CD4-positive, alpha-beta T cell (primary cell): ENCODE measurements around the gene DNER. TPM values are rescaled to one million over a fixed set of nuclear protein-coding genes. Genes with fewer than 3 reads are reported as not detected.

Source experiments
- ATAC-seq: fragments of 200-7000 bp; cut with Tn5 transposase; one replicate; pipeline ENCODE4 v1.10.0; 2022; ENCODE audit warnings: mild to moderate bottlenecking; ENCODE audit not compliant: poor library complexity
- CTCF ChIA-PET: fragments of 350-600 bp; sonication (Branson Sonifier 250); formaldehyde crosslinking; loops from one replicate; lab custom pipeline; 2021; ENCODE audit warnings: antibody characterized with exemption, inconsistent platforms; lab: Charles Lee
- POLR2A ChIA-PET: fragments of 350-600 bp; sonication (Branson Sonifier 250); formaldehyde crosslinking; loops from one replicate; lab custom pipeline; 2021; ENCODE audit warnings: antibody characterized with exemption, inconsistent platforms; lab: Charles Lee
- DNase-seq, 14 experiments: peaks; one replicate each; pipeline ENCODE4 v3.0.0-alpha.2; 2013 to 2020; ENCODE audit warnings: mixed read lengths in 2 of 14
- H3K27ac ChIP-seq, 2 donors: one replicate each; pipeline versions ENCODE4 v1.5.1 to v1.7.0; 2013; ENCODE audit warnings: low read length in 2 of 2, low read depth in 1 of 2, mild to moderate bottlenecking in 1 of 2
- H3K27me3 ChIP-seq, 2 experiments: 1 replicate in 1 of 2; 2 replicates in 1 of 2; pipeline versions ENCODE4 v1.6.1 to v1.7.0; 2013; ENCODE audit warnings: low read length in 2 of 2, control low read depth in 1 of 2, mild to moderate bottlenecking in 1 of 2, moderate library complexity in 1 of 2; ENCODE audit not compliant: insufficient read depth in 2 of 2, control insufficient read depth in 1 of 2
- H3K36me3 ChIP-seq: one replicate; pipeline ENCODE4 v1.6.1; 2013; ENCODE audit warnings: low read length, control low read depth; ENCODE audit not compliant: insufficient read depth
- H3K4me1 ChIP-seq: one replicate; pipeline ENCODE4 v1.6.1; 2013; ENCODE audit warnings: low read length, control low read depth; ENCODE audit not compliant: insufficient read depth
- H3K4me3 ChIP-seq: one replicate; pipeline ENCODE4 v1.5.1; 2013; ENCODE audit warnings: mild to moderate bottlenecking, low read length, moderate library complexity
- H3K9me3 ChIP-seq, 2 experiments: 1 replicate in 1 of 2; 2 replicates in 1 of 2; pipeline versions ENCODE4 v1.6.1 to v1.7.0; 2013; ENCODE audit warnings: low read length in 2 of 2, mild to moderate bottlenecking in 2 of 2, control low read depth in 1 of 2, moderate library complexity in 1 of 2; ENCODE audit not compliant: control insufficient read depth in 1 of 2, insufficient read depth in 1 of 2
- H3K27ac Mint-ChIP-seq: one replicate; pipeline ENCODE4 v1.8.0; 2020; ENCODE audit warnings: mixed read lengths
- H3K27me3 Mint-ChIP-seq: one replicate; pipeline ENCODE4 v1.8.0; 2021; ENCODE audit warnings: mixed read lengths
- H3K36me3 Mint-ChIP-seq: one replicate; pipeline ENCODE4 v1.8.0; 2021; ENCODE audit warnings: low read depth, mixed read lengths
- H3K4me1 Mint-ChIP-seq: one replicate; pipeline ENCODE4 v1.8.0; 2021; ENCODE audit warnings: low read depth, mixed read lengths
- H3K4me3 Mint-ChIP-seq: one replicate; pipeline ENCODE4 v1.8.0; 2020; ENCODE audit warnings: mild to moderate bottlenecking, mixed read lengths
- H3K9me3 Mint-ChIP-seq: one replicate; pipeline ENCODE4 v1.8.0; 2020; ENCODE audit warnings: mixed read lengths
- CTCF ChIP-seq: fragments of 200-600 bp; IDR thresholded peaks from one replicate; pipeline ENCODE4 v1.8.0; 2022; ENCODE audit warnings: antibody characterized with exemption, mild to moderate bottlenecking
- intact Hi-C, 2 experiments: fragments of 100-400 bp; cut with DNase I in 1 of 2; cut with micrococcal nuclease in 1 of 2; formaldehyde crosslinking; loops; one replicate each; pipeline versions ENCODE4 v1.15.1 to v1.9.0; 2023 to 2025; cut with DNase I, micrococcal nuclease
- total RNA-seq, 174 experiments: library from RNA in 2 of 174; stranded (reverse) in 2 of 174; gene quantifications; one replicate each; pipeline ENCODE4 v1.2.3 and lab custom pipeline; 2021 to 2026

The DNER gene
- total RNA-seq, 2 experiments from 2014 or later: not detected

- Mint-ChIP-seq H3K27ac (no peak overlapping the region), H3K4me1 (no peaks in the 10 kb centered on the region), H3K9me3 (no peaks in the 10 kb centered on the region), H3K27me3 (peaks cover 3% of the 10 kb centered on the region), H3K4me3 (no peak overlapping the region), H3K36me3 (no peaks in the 10 kb centered on the region)
- Histone ChIP-seq H3K36me3 (no peaks in the 10 kb centered on the region), H3K27ac (no peak overlapping the region), H3K27me3 (no peaks in the 10 kb centered on the region), H3K4me3 (no peak overlapping the region), H3K9me3 (peaks cover 0 to 4% of the 10 kb centered on the region in 2 experiments), H3K4me1 (no peaks in the 10 kb centered on the region)
- no peak for DNase-seq
- no peak for ATAC-seq
- no peak for TF ChIP-seq CTCF
- POLR2A ChIA-PET: no interaction called here
- intact Hi-C loops: no loop called here
- CTCF ChIA-PET: no interaction called here
Observed at GRCh38 chr2:229434187-229434586, 280.2 kb downstream of the DNER start.

GRCh38 chr2:229433351-229433750, 281.0 kb downstream of the DNER start:
- Histone ChIP-seq H3K4me1 (no peaks in the 10 kb centered on the region), H3K4me3 (no peak overlapping the region), H3K36me3 (no peaks in the 10 kb centered on the region), H3K27ac (no peak overlapping the region), H3K27me3 (no peaks in the 10 kb centered on the region), H3K9me3 (peaks cover 0 to 4% of the 10 kb centered on the region in 2 experiments)
- ATAC-seq (no peak), DNase-seq (no peak)
- Mint-ChIP-seq H3K4me1 (no peaks in the 10 kb centered on the region), H3K36me3 (no peaks in the 10 kb centered on the region), H3K9me3 (no peaks in the 10 kb centered on the region), H3K4me3 (no peak overlapping the region), H3K27me3 (peaks cover 3% of the 10 kb centered on the region), H3K27ac (no peak overlapping the region)
- intact Hi-C loops: no loop called here
- CTCF ChIA-PET: no interaction called here
- POLR2A ChIA-PET: no interaction called here
- TF ChIP-seq CTCF: no peak

GRCh38 chr2:229431327-229431954, 282.9 kb downstream of the DNER start:
- Mint-ChIP-seq H3K27ac (no peak overlapping the region), H3K4me1 (no peaks in the 10 kb centered on the region), H3K27me3 (peaks cover 3% of the 10 kb centered on the region), H3K4me3 (no peak overlapping the region), H3K9me3 (no peaks in the 10 kb centered on the region), H3K36me3 (no peaks in the 10 kb centered on the region)
- Histone ChIP-seq H3K36me3 (no peaks in the 10 kb centered on the region), H3K27ac (no peak overlapping the region), H3K4me3 (no peak overlapping the region), H3K9me3 (peaks cover 0 to 4% of the 10 kb centered on the region in 2 experiments), H3K4me1 (no peaks in the 10 kb centered on the region), H3K27me3 (no peaks in the 10 kb centered on the region)
- no peak for DNase-seq
- intact Hi-C loops: no loop called here
- ChIA-PET CTCF (no interaction called here), POLR2A (no interaction called here)
- ATAC-seq: no peak
- TF ChIP-seq CTCF: no peak
